ENCODE results near the gene MLC1.

Gene MLC1

GRCh38 chr22:50014053-50014501 lies 71.1 kb downstream of the MLC1 start:
- DNase-seq, result no peak

- peak; percentile 8 for DNase-seq
Measured at GRCh38 chr22:50012211-50013181, 72.7 kb downstream of the MLC1 start, which contains the start of gene IL17REL. IL17REL (minus strand) TSS chr22:50012765; CDS start chr22:50012646, 119 bp downstream.

GRCh38 chr22:50011447-50012210 lies 73.6 kb downstream of the MLC1 start:
- DNase-seq, result peak; percentile 7

- no peak for DNase-seq
Measured at GRCh38 chr22:50010676-50011446, 74.4 kb downstream of the MLC1 start.

GRCh38 chr22:50009765-50010675 lies 75.2 kb downstream of the MLC1 start:
- DNase-seq, result no peak
